WERI-Rb-1 (cell line): ENCODE results near the gene ACP3.

Source experiments
- DNase-seq: peaks from one replicate; pipeline ENCODE4 v3.0.0-alpha.2; 2020
- H3K27ac ChIP-seq: fragments of 250-450 bp; sonication (Bioruptor Pico); 2 replicates; pipeline ENCODE4 v1.5.1; 2020; ENCODE audit warnings: mild to moderate bottlenecking, moderate library complexity
- H3K27me3 ChIP-seq: fragments of 250-450 bp; sonication (Bioruptor Pico); 2 replicates; pipeline ENCODE4 v1.5.1; 2021; ENCODE audit warnings: mild to moderate bottlenecking, low read depth, moderate library complexity; ENCODE audit not compliant: insufficient read depth, severe bottlenecking
- H3K36me3 ChIP-seq: fragments of 250-450 bp; sonication (Bioruptor Pico); 2 replicates; pipeline ENCODE4 v1.5.1; 2020; ENCODE audit warnings: mild to moderate bottlenecking, moderate library complexity
- H3K4me3 ChIP-seq: 2 replicates; pipeline ENCODE4 v1.5.1; 2011; ENCODE audit warnings: low read depth, mild to moderate bottlenecking, control low read depth, low read length
- H3K9me3 ChIP-seq: fragments of 250-450 bp; sonication (Bioruptor Pico); 2 replicates; pipeline ENCODE4 v1.5.1; 2021; ENCODE audit warnings: mild to moderate bottlenecking, moderate library complexity; ENCODE audit not compliant: severe bottlenecking
- TF ChIP-seq, protein P1 (sequence below): IDR thresholded peaks from 2 replicates; pipeline ENCODE4 v1.5.1; 2011; ENCODE audit warnings: low read depth, mild to moderate bottlenecking, control low read depth, inconsistent platforms, low read length

Gene ACP3

DNA sequence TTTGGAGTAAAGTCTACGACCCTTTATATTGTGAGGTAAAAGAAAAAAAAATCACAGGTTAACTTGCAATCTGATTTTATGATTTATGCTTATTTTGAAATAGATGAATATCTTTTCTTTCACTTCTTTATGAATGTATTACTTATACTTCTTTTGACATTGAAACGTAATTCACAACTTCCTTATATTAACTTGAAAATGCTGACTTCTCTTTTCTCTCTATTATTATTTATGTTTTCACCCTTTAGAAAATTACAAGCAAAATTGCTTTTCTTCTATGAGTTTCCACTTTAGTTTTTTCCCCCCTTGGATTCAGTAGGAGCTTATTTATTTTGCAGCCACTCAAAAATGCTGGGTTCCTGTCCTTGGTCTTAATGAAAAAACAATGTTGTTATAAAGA, 25.4 kb downstream of the ACP3 start:
- no peaks in the 10 kb centered on the region for H3K9me3 ChIP-seq
- DNase-seq, result no peak
- no peaks in the 10 kb centered on the region for H3K36me3 ChIP-seq
- no peak overlapping the region for H3K27ac ChIP-seq
- H3K27me3 ChIP-seq, result no peaks in the 10 kb centered on the region
- H3K4me3 ChIP-seq, result no peak overlapping the region
- TF ChIP-seq, protein P1, sequence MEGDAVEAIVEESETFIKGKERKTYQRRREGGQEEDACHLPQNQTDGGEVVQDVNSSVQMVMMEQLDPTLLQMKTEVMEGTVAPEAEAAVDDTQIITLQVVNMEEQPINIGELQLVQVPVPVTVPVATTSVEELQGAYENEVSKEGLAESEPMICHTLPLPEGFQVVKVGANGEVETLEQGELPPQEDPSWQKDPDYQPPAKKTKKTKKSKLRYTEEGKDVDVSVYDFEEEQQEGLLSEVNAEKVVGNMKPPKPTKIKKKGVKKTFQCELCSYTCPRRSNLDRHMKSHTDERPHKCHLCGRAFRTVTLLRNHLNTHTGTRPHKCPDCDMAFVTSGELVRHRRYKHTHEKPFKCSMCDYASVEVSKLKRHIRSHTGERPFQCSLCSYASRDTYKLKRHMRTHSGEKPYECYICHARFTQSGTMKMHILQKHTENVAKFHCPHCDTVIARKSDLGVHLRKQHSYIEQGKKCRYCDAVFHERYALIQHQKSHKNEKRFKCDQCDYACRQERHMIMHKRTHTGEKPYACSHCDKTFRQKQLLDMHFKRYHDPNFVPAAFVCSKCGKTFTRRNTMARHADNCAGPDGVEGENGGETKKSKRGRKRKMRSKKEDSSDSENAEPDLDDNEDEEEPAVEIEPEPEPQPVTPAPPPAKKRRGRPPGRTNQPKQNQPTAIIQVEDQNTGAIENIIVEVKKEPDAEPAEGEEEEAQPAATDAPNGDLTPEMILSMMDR, result no peak

DNA sequence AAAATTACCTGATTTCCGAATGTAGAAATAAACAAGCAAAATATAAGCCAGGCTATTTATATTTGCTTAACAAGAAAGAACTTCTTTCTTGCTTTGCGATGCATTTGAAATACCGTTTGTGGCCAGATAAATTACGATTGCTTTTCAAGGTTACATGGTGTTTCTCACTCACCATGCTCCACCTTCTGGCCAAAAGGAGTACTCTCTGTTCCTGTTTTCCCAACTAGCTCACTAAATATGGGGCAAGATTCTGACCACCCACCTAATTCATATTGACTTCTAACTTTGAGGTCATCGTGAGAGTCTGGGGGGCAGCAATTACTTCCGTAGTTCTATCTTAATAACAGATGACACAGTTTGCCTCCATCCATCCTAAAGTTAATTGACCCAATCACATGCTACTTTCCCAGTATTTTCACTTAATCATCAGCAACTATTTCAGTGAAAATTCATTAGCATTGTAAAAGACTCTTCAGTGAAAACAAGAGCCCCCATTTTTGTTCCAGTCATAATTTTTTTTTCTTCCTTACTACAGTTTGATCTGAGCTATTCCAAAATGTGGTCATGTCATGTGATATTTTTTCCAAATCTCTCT, 25.9 kb downstream of the ACP3 start:
- DNase-seq, result peak; percentile 39
- Histone ChIP-seq H3K27me3 (no peaks in the 10 kb centered on the region), H3K27ac (no peak overlapping the region), H3K36me3 (no peaks in the 10 kb centered on the region), H3K9me3 (no peaks in the 10 kb centered on the region), H3K4me3 (no peak overlapping the region)
- TF ChIP-seq, protein P1, result peak; percentile 80

DNA sequence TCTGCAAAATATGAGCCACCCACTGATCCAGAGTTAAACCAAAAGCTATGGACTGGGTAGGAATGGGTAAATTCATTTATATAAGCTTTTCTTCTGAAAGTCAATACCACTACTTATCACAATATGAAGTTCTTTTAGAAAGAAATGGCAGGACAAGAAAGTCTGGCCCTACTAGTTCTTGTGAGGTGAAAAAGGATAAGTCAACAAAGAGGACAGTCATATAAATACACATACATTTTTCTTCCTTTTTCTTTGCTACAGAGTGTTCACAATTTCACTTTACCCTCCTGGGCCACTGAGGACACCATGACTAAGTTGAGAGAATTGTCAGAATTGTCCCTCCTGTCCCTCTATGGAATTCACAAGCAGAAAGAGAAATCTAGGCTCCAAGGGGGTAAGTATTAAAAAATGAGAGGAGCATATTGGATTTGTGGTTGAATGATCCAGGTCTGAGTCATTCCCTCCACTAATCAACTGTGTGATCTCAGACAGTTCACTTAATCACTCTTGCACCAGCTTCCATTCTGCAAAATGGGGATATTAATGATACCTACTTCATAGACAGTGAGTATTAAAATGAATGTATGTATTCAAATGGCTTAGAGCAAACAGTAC, 27.6 kb downstream of the ACP3 start:
- TF ChIP-seq, protein P1, result no peak
- H3K27ac ChIP-seq, result no peak overlapping the region
- DNase-seq, result no peak
- H3K4me3 ChIP-seq, result no peak overlapping the region
- no peaks in the 10 kb centered on the region for H3K27me3 ChIP-seq
- H3K36me3 ChIP-seq, result no peaks in the 10 kb centered on the region
- no peaks in the 10 kb centered on the region for H3K9me3 ChIP-seq

DNA sequence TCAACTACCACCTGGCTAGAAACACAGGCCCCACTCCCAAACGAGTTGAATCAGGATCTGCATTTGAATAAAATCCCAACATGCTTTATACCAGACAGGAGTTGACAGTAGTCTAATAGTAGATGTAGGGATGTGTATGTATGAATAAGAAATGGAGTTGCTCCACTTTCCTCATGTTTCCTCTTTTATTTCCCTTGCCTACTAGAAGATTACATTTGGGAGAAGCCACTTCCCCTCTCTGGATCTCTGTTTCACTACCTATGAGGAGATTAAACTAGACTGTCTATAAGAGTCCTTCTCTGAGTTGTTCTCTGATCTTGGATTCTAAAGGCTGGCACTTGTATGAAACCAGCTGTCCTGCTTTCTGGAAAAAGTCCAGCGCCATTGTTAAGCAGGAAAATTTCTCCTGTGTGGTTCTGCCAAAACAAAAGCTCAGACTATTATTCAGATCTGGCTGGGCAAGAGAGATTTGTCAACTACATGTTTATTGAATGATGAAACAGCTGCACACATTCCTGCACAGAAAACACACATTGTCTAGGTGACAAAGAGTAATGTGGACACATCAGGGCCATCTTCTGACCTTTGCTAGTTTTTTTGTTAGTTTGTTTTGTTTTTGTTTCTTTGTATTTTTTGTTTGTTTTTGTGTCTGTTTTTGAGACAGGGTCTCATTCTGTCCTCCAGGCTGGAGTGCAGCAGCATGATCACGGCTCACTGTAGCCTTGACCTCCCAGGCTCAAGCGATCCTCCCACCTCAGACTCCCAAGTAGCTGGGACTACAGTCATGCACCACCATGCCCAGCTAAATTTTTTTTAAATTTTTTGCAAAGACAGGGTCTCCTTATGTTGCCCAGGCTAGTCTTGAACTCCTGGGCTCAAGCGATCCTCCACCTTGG, 29.9 kb downstream of the ACP3 start:
- H3K27ac ChIP-seq, result no peak overlapping the region
- TF ChIP-seq, protein P1, result no peak
- no peaks in the 10 kb centered on the region for H3K36me3 ChIP-seq
- no peak overlapping the region for H3K4me3 ChIP-seq
- H3K9me3 ChIP-seq, result no peaks in the 10 kb centered on the region
- DNase-seq, result no peak
- H3K27me3 ChIP-seq, result no peaks in the 10 kb centered on the region

- Histone ChIP-seq H3K36me3 (no peaks in the 10 kb centered on the region), H3K27ac (no peak overlapping the region), H3K27me3 (no peaks in the 10 kb centered on the region), H3K9me3 (no peaks in the 10 kb centered on the region), H3K4me3 (no peak overlapping the region)
- no peak for DNase-seq
- TF ChIP-seq, protein P1, result no peak
Observed at GRCh38 chr3:132347811-132348210, 30.6 kb downstream of the ACP3 start.
